ENCODE results near the gene TTC4. TPM values are rescaled to one million over a fixed set of nuclear protein-coding genes. Genes with fewer than 3 reads are reported as not detected.

Gene TTC4
- polyA plus RNA-seq, 1 of the 3 experiments (the other 2 are of a cell fraction) = 17.9 TPM

DNA sequence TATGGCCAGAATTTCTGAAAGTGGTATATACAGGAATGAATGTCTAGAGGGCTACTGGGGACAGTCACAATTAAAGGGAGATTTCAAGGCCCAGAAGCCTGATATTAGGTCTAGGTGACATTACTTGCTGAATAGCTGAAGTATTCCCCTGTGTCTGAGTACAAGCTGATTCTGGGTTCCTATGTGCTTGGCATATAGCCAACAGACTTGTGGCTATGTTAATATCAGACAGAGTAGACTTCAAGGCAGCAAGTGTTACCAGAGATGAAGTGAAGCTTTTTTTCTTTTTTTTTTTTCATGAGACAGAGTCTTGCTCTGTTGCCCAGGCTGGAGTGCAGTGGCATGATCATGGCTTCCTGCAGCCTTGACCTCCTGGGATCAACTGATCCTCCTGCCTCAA, 8.3 kb downstream of the TTC4 start:
- H3K4me2 ChIP-seq = no peak overlapping the region
- no peak for DNase-seq
- no peaks in the 10 kb centered on the region for H3K9me3 ChIP-seq
- no peaks in the 10 kb centered on the region for H3K27me3 ChIP-seq (ENCODE audit: insufficient read depth)
- H2AFZ ChIP-seq (ENCODE audit: low read depth) = no peak overlapping the region
- H3K36me3 ChIP-seq (replicated peaks in 1 of 2; ENCODE audit: control insufficient read depth in 1 of 2, insufficient read depth in 2 of 2, low read length in 1 of 2) = peaks cover 69 to 80% of the 10 kb centered on the region in 2 experiments
- H3K9ac ChIP-seq = no peak overlapping the region
- no peak for TF ChIP-seq USF1 (IDR thresholded peaks at IDR 0.05; ENCODE audit: borderline replicate concordance, low read depth)
- no peak for TF ChIP-seq MAX (IDR thresholded peaks at IDR 0.05; ENCODE audit: low read depth)
- no peak for TF ChIP-seq CHD2 (IDR thresholded peaks at IDR 0.05; ENCODE audit: low read length, partially characterized antibody)
- no peak for TF ChIP-seq SIN3A (IDR thresholded peaks at IDR 0.05; ENCODE audit: borderline replicate concordance, low read depth, low read length)
- no peak for TF ChIP-seq MEF2A (IDR thresholded peaks at IDR 0.05; ENCODE audit: borderline replicate concordance, low read depth)
- TF ChIP-seq TEAD4 (IDR thresholded peaks at IDR 0.05; ENCODE audit: borderline replicate concordance, insufficient read depth) = no peak
- ChIA-PET POLR2A (no interaction called here), CTCF (interaction anchor here (0.9 to 1.1 kb wide), 2 partner anchors 8 to 70 kb away, joined by 3 read pairs; no protein-coding TSS in a partner anchor)
- H4K20me1 ChIP-seq (ENCODE audit: insufficient read depth) = no peaks in the 10 kb centered on the region
- H3K27ac ChIP-seq (ENCODE audit: low read depth in 2 of 2, low read length in 1 of 2) = no peak overlapping the region
- no peaks in the 10 kb centered on the region for H3F3A ChIP-seq (replicated peaks; ENCODE audit: insufficient read depth)
- H3K9me2 ChIP-seq = no peaks in the 10 kb centered on the region
- H3K4me1 ChIP-seq (ENCODE audit: control insufficient read depth in 1 of 2, insufficient read depth in 2 of 2, low read depth in 1 of 2, low read length in 1 of 2) = no peaks in the 10 kb centered on the region
- no peak overlapping the region for H3K4me3 ChIP-seq (ENCODE audit: low read depth in 2 of 2, low read length in 1 of 2)
- peaks cover 18% of the 10 kb centered on the region for H3K79me2 ChIP-seq (ENCODE audit: insufficient read depth)

GRCh38 chr1:54724771-54725170, 9.1 kb downstream of the TTC4 start:
- H3K9me2 ChIP-seq = no peaks in the 10 kb centered on the region
- H4K20me1 ChIP-seq (ENCODE audit: insufficient read depth) = no peaks in the 10 kb centered on the region
- no peaks in the 10 kb centered on the region for H3K4me1 ChIP-seq (ENCODE audit: control insufficient read depth in 1 of 2, insufficient read depth in 2 of 2, low read depth in 1 of 2, low read length in 1 of 2)
- H3K4me3 ChIP-seq (ENCODE audit: low read depth in 2 of 2, low read length in 1 of 2) = no peak overlapping the region
- H3K27me3 ChIP-seq (ENCODE audit: insufficient read depth) = no peaks in the 10 kb centered on the region
- no peaks in the 10 kb centered on the region for H3K9me3 ChIP-seq
- no peak for DNase-seq
- H3K79me2 ChIP-seq (ENCODE audit: insufficient read depth) = peaks cover 10% of the 10 kb centered on the region
- H3K4me2 ChIP-seq = no peak overlapping the region
- TF ChIP-seq EZH2phosphoT487 (IDR thresholded peaks at IDR 0.05; ENCODE audit: borderline replicate concordance, low read depth) = no peak
- TF ChIP-seq MAX (IDR thresholded peaks at IDR 0.05; ENCODE audit: low read depth) = no peak
- TF ChIP-seq YY1 (IDR thresholded peaks at IDR 0.05; ENCODE audit: low read depth) = no peak
- no peak for TF ChIP-seq RCOR1 (IDR thresholded peaks at IDR 0.05; ENCODE audit: low read length)
- TF ChIP-seq FOXM1 (IDR thresholded peaks at IDR 0.05; ENCODE audit: low read depth) = no peak
- WGBS (ENCODE audit: low lambda C conversion rate) = 96% methylated on average over 1 of the region's 1 CpG
- ChIA-PET POLR2A (no interaction called here), CTCF (interaction anchor here (0.8 to 0.9 kb wide), 2 partner anchors 67 to 69 kb away, joined by 3 read pairs; no protein-coding TSS in a partner anchor)
- no peaks in the 10 kb centered on the region for H3F3A ChIP-seq (replicated peaks; ENCODE audit: insufficient read depth)
- H3K9ac ChIP-seq = no peak overlapping the region
- H3K27ac ChIP-seq (ENCODE audit: low read depth in 2 of 2, low read length in 1 of 2) = no peak overlapping the region
- peaks cover 62 to 81% of the 10 kb centered on the region in 2 experiments for H3K36me3 ChIP-seq (replicated peaks in 1 of 2; ENCODE audit: control insufficient read depth in 1 of 2, insufficient read depth in 2 of 2, low read length in 1 of 2)
- no peak overlapping the region for H2AFZ ChIP-seq (ENCODE audit: low read depth)

GRCh38 chr1:54728027-54728426, 12.4 kb downstream of the TTC4 start:
- H3K27me3 ChIP-seq (ENCODE audit: insufficient read depth) = no peaks in the 10 kb centered on the region
- no peaks in the 10 kb centered on the region for H4K20me1 ChIP-seq (ENCODE audit: insufficient read depth)
- CTCF ChIA-PET = interaction anchor here (1.7 kb wide), 1 partner anchor 16 kb away, joined by 6 read pairs; no protein-coding TSS in a partner anchor
- no peaks in the 10 kb centered on the region for H3K9me3 ChIP-seq
- no peak overlapping the region for H3K4me2 ChIP-seq
- WGBS (ENCODE audit: low lambda C conversion rate) = 98% methylated on average over 3 of the region's 3 CpGs
- 0 out of 2 replicates have a peak, but pooled peaks cover 3% of the 10 kb centered on the region for H3K79me2 ChIP-seq (ENCODE audit: insufficient read depth)
- POLR2A ChIA-PET = no interaction called here
- DNase-seq = no peak
- peaks cover 44 to 69% of the 10 kb centered on the region in 2 experiments for H3K36me3 ChIP-seq (replicated peaks in 1 of 2; ENCODE audit: control insufficient read depth in 1 of 2, insufficient read depth in 2 of 2, low read length in 1 of 2)
- H3K9me2 ChIP-seq = no peaks in the 10 kb centered on the region
- no peaks in the 10 kb centered on the region for H3K4me1 ChIP-seq (ENCODE audit: control insufficient read depth in 1 of 2, insufficient read depth in 2 of 2, low read depth in 1 of 2, low read length in 1 of 2)
- H2AFZ ChIP-seq (ENCODE audit: low read depth) = no peak overlapping the region
- H3K27ac ChIP-seq (ENCODE audit: low read depth in 2 of 2, low read length in 1 of 2) = no peak overlapping the region
- no peaks in the 10 kb centered on the region for H3F3A ChIP-seq (replicated peaks; ENCODE audit: insufficient read depth)
- no peak overlapping the region for H3K4me3 ChIP-seq (ENCODE audit: low read depth in 2 of 2, low read length in 1 of 2)
- H3K9ac ChIP-seq = no peak overlapping the region
- no peak for TF ChIP-seq JUND (IDR thresholded peaks at IDR 0.05)
- TF ChIP-seq NRF1 (IDR thresholded peaks at IDR 0.05; ENCODE audit: low read depth, low read length) = no peak
- no peak for TF ChIP-seq MXI1 (IDR thresholded peaks at IDR 0.05; ENCODE audit: low read depth, low read length)
- TF ChIP-seq FOSL2 (IDR thresholded peaks at IDR 0.05; ENCODE audit: borderline replicate concordance, low read depth) = no peak
- TF ChIP-seq EZH2phosphoT487 (IDR thresholded peaks at IDR 0.05; ENCODE audit: borderline replicate concordance, low read depth) = no peak
- TF ChIP-seq MEF2A (IDR thresholded peaks at IDR 0.05; ENCODE audit: borderline replicate concordance, low read depth) = no peak
- no peak for TF ChIP-seq CHD2 (IDR thresholded peaks at IDR 0.05; ENCODE audit: low read length, partially characterized antibody)
- no peak for TF ChIP-seq PBX3 (IDR thresholded peaks at IDR 0.05)
- TF ChIP-seq YY1 (IDR thresholded peaks at IDR 0.05; ENCODE audit: low read depth) = no peak
- no peak for TF ChIP-seq USF2 (IDR thresholded peaks at IDR 0.05; ENCODE audit: borderline replicate concordance, low read depth, low read length)
- TF ChIP-seq MAX (IDR thresholded peaks at IDR 0.05; ENCODE audit: low read depth) = no peak
- TF ChIP-seq RFX5 (IDR thresholded peaks at IDR 0.05; ENCODE audit: low read length) = no peak
- no peak for TF ChIP-seq EP300 (IDR thresholded peaks at IDR 0.05; ENCODE audit: borderline replicate concordance in 1 of 2, low read depth in 1 of 2, low read length in 1 of 2)
- TF ChIP-seq ELF1 (IDR thresholded peaks at IDR 0.05) = no peak
